Endothelial cell of umbilical vein (primary cell): Measurements from ENCODE around the gene P2RX1. TPM values are rescaled to one million over a fixed set of nuclear protein-coding genes. Genes with fewer than 3 reads are reported as not detected.

ENCODE experiments used
- BruUV-seq: library from RNA; stranded (reverse); fragments of 400-500 nt; replicated peaks from 2 replicates; lab custom pipeline; 2021; lab: Mats Ljungman, UMichigan
- CTCF ChIA-PET: fragments of 300-600, 350-600 bp; sonication (Branson Sonifier 250); formaldehyde crosslinking; loops from one replicate; lab custom pipeline; 2021; ENCODE audit warnings: antibody characterized with exemption, inconsistent platforms; lab: Charles Lee
- POLR2A ChIA-PET: fragments of 300-600, 350-600 bp; sonication (Branson Sonifier 250); formaldehyde crosslinking; loops from one replicate; lab custom pipeline; 2021; ENCODE audit warnings: antibody characterized with exemption, inconsistent platforms; lab: Charles Lee
- DNase-seq: peaks from one replicate; pipeline ENCODE4 v3.0.0-alpha.2; 2011; ENCODE audit warnings: low read depth, low spot score
- FAIRE-seq: peaks from 2 replicates; lab custom pipeline; 2011; peaks lifted over from hg19 to GRCh38; lab: Jason Lieb, UNC
- H2AFZ ChIP-seq: 2 replicates; pipeline ENCODE4 v1.6.0; 2012; ENCODE audit warnings: low read depth, low read length, control low read depth, inconsistent platforms
- H3K27ac ChIP-seq: 2 replicates; pipeline ENCODE4 v1.5.1; 2011; ENCODE audit warnings: low read depth, mild to moderate bottlenecking, control low read depth, low read length, moderate library complexity; ENCODE audit not compliant: insufficient read depth
- H3K27me3 ChIP-seq, 2 experiments: 2 replicates each; pipeline versions ENCODE4 v1.6.0 to v1.6.1; 2011; ENCODE audit warnings: low read length in 2 of 2, mixed read lengths in 1 of 2; ENCODE audit not compliant: control insufficient read depth in 2 of 2, insufficient read depth in 2 of 2
- H3K36me3 ChIP-seq, 2 experiments: 2 replicates in 1 of 2; 3 replicates in 1 of 2; pipeline ENCODE4 v1.5.1; 2011; ENCODE audit warnings: low read length in 2 of 2, mild to moderate bottlenecking in 1 of 2, moderate library complexity in 1 of 2; ENCODE audit not compliant: control insufficient read depth in 2 of 2, insufficient read depth in 2 of 2; ENCODE audit errors: extremely low read depth in 1 of 2
- H3K4me1 ChIP-seq: 3 replicates; pipeline ENCODE4 v1.5.1; 2011; ENCODE audit warnings: mild to moderate bottlenecking, low read length; ENCODE audit not compliant: control insufficient read depth, insufficient read depth; ENCODE audit errors: extremely low read depth
- H3K4me2 ChIP-seq: 2 replicates; pipeline ENCODE4 v1.6.1; 2011; ENCODE audit warnings: low read length, control low read depth, mixed read lengths; ENCODE audit not compliant: insufficient read depth
- H3K4me3 ChIP-seq, 3 experiments: fragments of 200-600 bp in 1 of 3; sonication (generic), shearing (Covaris generic) in 1 of 3; replicated peaks in 1 of 3; 2 replicates each; pipeline ENCODE4 v1.5.1; 2011 to 2016; ENCODE audit warnings: control low read depth in 3 of 3, low read length in 3 of 3, mild to moderate bottlenecking in 2 of 3, inconsistent platforms in 1 of 3, low read depth in 1 of 3, moderate library complexity in 1 of 3; ENCODE audit not compliant: insufficient read depth in 1 of 3
- H3K79me2 ChIP-seq: 2 replicates; pipeline ENCODE4 v1.6.0; 2012; ENCODE audit warnings: low read length, inconsistent platforms; ENCODE audit not compliant: control insufficient read depth, insufficient read depth
- H3K9ac ChIP-seq: replicated peaks from 2 replicates; pipeline ENCODE3; 2011; ENCODE audit warnings: low read length, control low read depth; ENCODE audit not compliant: insufficient read depth; ENCODE audit errors: extremely low read depth
- H3K9me1 ChIP-seq: replicated peaks from 3 replicates; pipeline ENCODE4 v1.6.0; 2011; ENCODE audit warnings: mild to moderate bottlenecking, low read length; ENCODE audit not compliant: control insufficient read depth, insufficient read depth; ENCODE audit errors: extremely low read depth
- H3K9me3 ChIP-seq: replicated peaks from 2 replicates; pipeline ENCODE4 v1.5.1; 2012; ENCODE audit warnings: low read length, inconsistent platforms; ENCODE audit not compliant: control insufficient read depth, insufficient read depth
- H4K20me1 ChIP-seq: replicated peaks from 2 replicates; pipeline ENCODE3; 2011; ENCODE audit warnings: mild to moderate bottlenecking, low read length; ENCODE audit not compliant: control insufficient read depth, insufficient read depth; ENCODE audit errors: extremely low read depth
- CTCF ChIP-seq, 2 donors: IDR thresholded peaks; 1 replicate in 1 of 2; 2 replicates in 1 of 2; pipeline ENCODE4 v1.5.1; 2011; ENCODE audit warnings: low read length in 2 of 2, mild to moderate bottlenecking in 2 of 2, moderate library complexity in 2 of 2, control low read depth in 1 of 2, inconsistent platforms in 1 of 2, low read depth in 1 of 2; ENCODE audit not compliant: insufficient read depth in 1 of 2; ENCODE audit errors: extremely low read depth in 1 of 2
- EZH2 ChIP-seq: IDR thresholded peaks from 2 replicates; pipeline ENCODE4 v1.6.1; 2012; ENCODE audit warnings: borderline replicate concordance, low read depth, mild to moderate bottlenecking, moderate library complexity, low read length, inconsistent platforms; ENCODE audit not compliant: severe bottlenecking
- FOS ChIP-seq: IDR thresholded peaks from 2 replicates; pipeline ENCODE4 v1.6.1; 2011; ENCODE audit warnings: mild to moderate bottlenecking, low read length, moderate library complexity, borderline replicate concordance; ENCODE audit not compliant: insufficient read depth
- GATA2 ChIP-seq: IDR thresholded peaks from 2 replicates; pipeline ENCODE4 v1.7.0; 2011; ENCODE audit warnings: low read depth, mild to moderate bottlenecking, moderate library complexity, mixed read lengths, low read length; ENCODE audit not compliant: insufficient read length, insufficient read depth
- JUN ChIP-seq: IDR thresholded peaks from 2 replicates; pipeline ENCODE4 v1.6.1; 2011; ENCODE audit warnings: borderline replicate concordance, low read depth; ENCODE audit not compliant: insufficient read length, insufficient read depth
- MAX ChIP-seq: IDR thresholded peaks from 2 replicates; pipeline ENCODE4 v1.6.1; 2011; ENCODE audit not compliant: insufficient read depth, insufficient read length
- POLR2A ChIP-seq: IDR thresholded peaks from 2 replicates; pipeline ENCODE4 v1.6.1; 2012; ENCODE audit warnings: low read depth, mild to moderate bottlenecking, control low read depth, low read length
- POLR2AphosphoS5 ChIP-seq: IDR thresholded peaks from 2 replicates; pipeline ENCODE4 v1.6.1; 2012; ENCODE audit warnings: low read depth, mild to moderate bottlenecking, control low read depth, low read length, moderate library complexity; ENCODE audit not compliant: insufficient read depth
- dilution Hi-C: fragments of 300-500 bp; cut with MboI; formaldehyde crosslinking; loops from one replicate; pipeline ENCODE4 v1.15.0; 2019; ENCODE audit warnings: low sequenced_read_pairs; ENCODE audit not compliant: extremely low pct_ligation_motif_present
- intact Hi-C: fragments of 100-400 bp; cut with micrococcal nuclease; formaldehyde crosslinking; loops from one replicate; pipeline ENCODE4 v1.10.0; 2022
- polyA plus RNA-seq, 4 experiments: library from polyadenylated mRNA; depleted of rRNA in 3 of 4; stranded (reverse) in 3 of 4; unstranded in 1 of 4; fragments of >200 nt; gene quantifications; 2 replicates each; pipeline versions ENCODE4 v1.2.1 to v1.2.3, GENCODE V29; 2011 to 2012; ENCODE audit warnings: missing spikeins in 1 of 4
- total RNA-seq: library from RNA; stranded (reverse); gene quantifications from 2 replicates; pipeline ENCODE4 v1.2.3, GENCODE V29; 2021

P2RX1 gene
- total and polyA plus RNA-seq, 2 donors (not counting 3 experiments of a cell fraction or from before 2014, with no cell fraction given) = not detected

- Histone ChIP-seq H3K9me1 (no peaks in the 10 kb centered on the region), H3K9me3 (no peaks in the 10 kb centered on the region), H3K4me1 (peaks cover 15% of the 10 kb centered on the region), H4K20me1 (no peaks in the 10 kb centered on the region), H3K27ac (no peak overlapping the region), H3K79me2 (no peaks in the 10 kb centered on the region), H3K36me3 (no peaks in the 10 kb centered on the region), H2AFZ (no peak overlapping the region), H3K4me2 (no peak overlapping the region), H3K27me3 (no peaks in the 10 kb centered on the region), H3K9ac (no peak overlapping the region), H3K4me3 (no peak overlapping the region)
- POLR2A ChIA-PET = no interaction called here
- CTCF ChIA-PET = interaction anchor here (0.6 to 2.7 kb wide), 9 partner anchors 9 to 179 kb away, joined by 3 to 26 read pairs (median 6); no protein-coding TSS in a partner anchor
- FAIRE-seq = no peak
- dilution Hi-C loops = no loop called here
- no peak for DNase-seq
- TF ChIP-seq GATA2 (no peak), EZH2 (no peak), JUN (no peak), MAX (no peak), POLR2AphosphoS5 (no peak), FOS (no peak), CTCF (IDR thresholded peaks at IDR 0.05; ENCODE audit: extremely low read depth in 1 of 2, insufficient read depth in 1 of 2, low read depth in 1 of 2, low read length in 2 of 2) (no peak), POLR2A (no peak)
- no TSS peak for BruUV-seq
- intact Hi-C loops = no loop called here
Measured at GRCh38 chr17:3916825-3917224, 560 bp upstream of the P2RX1 start.
